OCI-LY3 (cell line): ENCODE data around the gene PFDN5.

Experiments used
- EZH2phosphoT487 ChIP-seq: fragments of 200-600 bp; shearing (Covaris generic); IDR thresholded peaks from 2 replicates; pipeline ENCODE4 v1.6.1; 2018; ENCODE audit warnings: antibody characterized with exemption, mixed run types, low read depth
- TF ChIP-seq, protein P1 (sequence below): fragments of 200-600, 300-600 bp; sonication (generic); IDR thresholded peaks from 2 replicates; pipeline ENCODE4 v1.5.1; 2014; ENCODE audit warnings: antibody characterized with exemption, low read length, low read depth

DNA sequence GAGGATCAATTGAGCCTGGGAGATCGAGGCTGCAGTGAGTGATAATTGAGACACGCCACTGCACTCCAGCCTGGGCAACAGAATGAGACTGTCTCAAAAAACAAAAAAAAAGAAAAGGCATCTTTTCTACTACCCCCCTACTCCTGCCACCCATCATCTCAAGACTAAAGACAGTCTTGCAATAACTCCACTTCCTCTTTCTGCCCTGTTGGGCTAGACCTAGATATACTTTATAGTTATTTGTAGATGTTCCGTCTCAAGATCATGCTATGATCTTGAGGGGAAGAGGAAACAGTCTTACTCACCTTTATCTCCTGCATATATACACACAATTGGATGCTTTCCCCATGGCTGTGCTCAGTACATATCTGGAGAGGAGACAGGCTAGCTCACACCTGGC is 39.3 kb upstream of the PFDN5 start:
- TF ChIP-seq, protein P1, sequence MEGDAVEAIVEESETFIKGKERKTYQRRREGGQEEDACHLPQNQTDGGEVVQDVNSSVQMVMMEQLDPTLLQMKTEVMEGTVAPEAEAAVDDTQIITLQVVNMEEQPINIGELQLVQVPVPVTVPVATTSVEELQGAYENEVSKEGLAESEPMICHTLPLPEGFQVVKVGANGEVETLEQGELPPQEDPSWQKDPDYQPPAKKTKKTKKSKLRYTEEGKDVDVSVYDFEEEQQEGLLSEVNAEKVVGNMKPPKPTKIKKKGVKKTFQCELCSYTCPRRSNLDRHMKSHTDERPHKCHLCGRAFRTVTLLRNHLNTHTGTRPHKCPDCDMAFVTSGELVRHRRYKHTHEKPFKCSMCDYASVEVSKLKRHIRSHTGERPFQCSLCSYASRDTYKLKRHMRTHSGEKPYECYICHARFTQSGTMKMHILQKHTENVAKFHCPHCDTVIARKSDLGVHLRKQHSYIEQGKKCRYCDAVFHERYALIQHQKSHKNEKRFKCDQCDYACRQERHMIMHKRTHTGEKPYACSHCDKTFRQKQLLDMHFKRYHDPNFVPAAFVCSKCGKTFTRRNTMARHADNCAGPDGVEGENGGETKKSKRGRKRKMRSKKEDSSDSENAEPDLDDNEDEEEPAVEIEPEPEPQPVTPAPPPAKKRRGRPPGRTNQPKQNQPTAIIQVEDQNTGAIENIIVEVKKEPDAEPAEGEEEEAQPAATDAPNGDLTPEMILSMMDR: no peak
- TF ChIP-seq EZH2phosphoT487: no peak
